ENCODE results near the gene GMPR. TPM values are rescaled to one million over a fixed set of nuclear protein-coding genes. Genes with fewer than 3 reads are reported as not detected.

The GMPR gene
- polyA plus RNA-seq, 1 experiment: 8.6 TPM

DNA sequence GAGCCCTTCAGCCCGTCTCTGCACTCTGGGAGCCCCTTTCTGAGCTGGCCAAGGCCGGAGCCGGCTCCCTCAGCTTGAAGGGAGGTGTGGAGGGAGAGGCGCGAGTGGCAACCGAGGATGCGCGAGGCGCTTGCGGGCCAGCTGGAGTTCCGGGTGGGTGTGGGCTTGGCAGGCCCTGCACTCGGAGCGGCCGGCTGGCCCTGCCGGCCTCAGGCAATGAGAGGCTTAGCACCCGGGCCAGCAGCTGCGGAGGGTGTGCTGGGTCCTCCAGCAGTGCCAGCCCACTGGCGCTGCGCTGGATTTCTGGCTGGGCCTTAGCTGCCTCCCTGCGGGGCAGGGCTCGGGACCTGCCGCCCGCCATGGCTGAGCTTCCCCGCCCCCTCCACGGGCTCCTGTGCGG lies 49.8 kb downstream of the GMPR start:
- Histone ChIP-seq H3K4me3 (ENCODE audit: low read depth, low read length) (no peak overlapping the region), H3K27ac (ENCODE audit: low read depth, low read length) (no peak overlapping the region), H3K9me3 (ENCODE audit: control insufficient read depth, insufficient read depth, low read length) (no peaks in the 10 kb centered on the region), H3K27me3 (ENCODE audit: control insufficient read depth, insufficient read depth, low read length) (no peaks in the 10 kb centered on the region)
- no peak for DNase-seq (ENCODE audit: low read depth, low spot score)
- no peak for TF ChIP-seq CTCF (IDR thresholded peaks at IDR 0.05; ENCODE audit: low read depth, low read length)
- POLR2A ChIA-PET: interaction anchor here (0.5 to 0.6 kb wide), 3 partner anchors 51 to 764 kb away, joined by 3 read pairs; no protein-coding TSS in a partner anchor
- CTCF ChIA-PET: interaction anchor here (1.3 to 1.4 kb wide), 2 partner anchors 29 to 44 kb away, joined by 4 to 6 read pairs; no protein-coding TSS in a partner anchor

DNA sequence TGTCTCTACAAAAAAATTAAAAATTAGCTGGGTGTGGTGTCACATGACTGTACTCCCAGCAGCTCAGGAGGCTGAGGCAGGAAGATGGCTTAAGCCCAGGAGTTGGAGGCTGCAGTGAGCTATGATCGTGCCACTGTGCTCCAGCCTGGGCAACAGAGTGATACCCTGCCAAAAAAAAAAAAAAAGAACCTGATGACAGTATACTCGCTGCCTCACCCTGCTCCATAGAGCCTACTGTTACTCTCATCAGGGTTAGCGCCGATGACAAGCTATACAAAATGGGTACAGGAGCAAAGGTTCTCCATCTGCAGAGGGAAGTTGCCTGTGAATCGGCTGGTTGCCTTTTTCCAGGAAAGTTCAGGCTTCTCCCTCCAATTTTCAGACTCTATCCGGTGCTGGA lies 53.4 kb downstream of the GMPR start:
- CTCF ChIA-PET: interaction anchor here (1.2 kb wide), 1 partner anchor 24 kb away, joined by 3 read pairs; no protein-coding TSS in a partner anchor
- no peak overlapping the region for H3K4me3 ChIP-seq (ENCODE audit: low read depth, low read length)
- POLR2A ChIA-PET: interaction anchor here (0.7 kb wide), 1 partner anchor 36 kb away, joined by 4 read pairs; no protein-coding TSS in a partner anchor
- no peak overlapping the region for H3K27ac ChIP-seq (ENCODE audit: low read depth, low read length)
- no peak for DNase-seq (ENCODE audit: low read depth, low spot score)
- no peaks in the 10 kb centered on the region for H3K27me3 ChIP-seq (ENCODE audit: control insufficient read depth, insufficient read depth, low read length)
- no peak for TF ChIP-seq CTCF (IDR thresholded peaks at IDR 0.05; ENCODE audit: low read depth, low read length)
- no peaks in the 10 kb centered on the region for H3K9me3 ChIP-seq (ENCODE audit: control insufficient read depth, insufficient read depth, low read length)

- no peaks in the 10 kb centered on the region for H3K9me3 ChIP-seq (ENCODE audit: control insufficient read depth, insufficient read depth, low read length)
- DNase-seq (ENCODE audit: low read depth, low spot score): no peak
- no peaks in the 10 kb centered on the region for H3K27me3 ChIP-seq (ENCODE audit: control insufficient read depth, insufficient read depth, low read length)
- ChIA-PET POLR2A (interaction anchor here (0.7 kb wide), 1 partner anchor 36 kb away, joined by 4 read pairs; no protein-coding TSS in a partner anchor), CTCF (no interaction called here)
- no peak overlapping the region for H3K27ac ChIP-seq (ENCODE audit: low read depth, low read length)
- TF ChIP-seq CTCF (IDR thresholded peaks at IDR 0.05; ENCODE audit: low read depth, low read length): no peak
- no peak overlapping the region for H3K4me3 ChIP-seq (ENCODE audit: low read depth, low read length)
Measured at GRCh38 chr6:16292432-16292831, 54.0 kb downstream of the GMPR start.

GRCh38 chr6:16292942-16293341 lies 54.6 kb downstream of the GMPR start:
- Histone ChIP-seq H3K27me3 (ENCODE audit: control insufficient read depth, insufficient read depth, low read length) (no peaks in the 10 kb centered on the region), H3K27ac (ENCODE audit: low read depth, low read length) (no peak overlapping the region), H3K9me3 (ENCODE audit: control insufficient read depth, insufficient read depth, low read length) (no peaks in the 10 kb centered on the region), H3K4me3 (ENCODE audit: low read depth, low read length) (no peak overlapping the region)
- DNase-seq (ENCODE audit: low read depth, low spot score): no peak
- TF ChIP-seq CTCF (IDR thresholded peaks at IDR 0.05; ENCODE audit: low read depth, low read length): no peak
- ChIA-PET CTCF (no interaction called here), POLR2A (no interaction called here)

DNA sequence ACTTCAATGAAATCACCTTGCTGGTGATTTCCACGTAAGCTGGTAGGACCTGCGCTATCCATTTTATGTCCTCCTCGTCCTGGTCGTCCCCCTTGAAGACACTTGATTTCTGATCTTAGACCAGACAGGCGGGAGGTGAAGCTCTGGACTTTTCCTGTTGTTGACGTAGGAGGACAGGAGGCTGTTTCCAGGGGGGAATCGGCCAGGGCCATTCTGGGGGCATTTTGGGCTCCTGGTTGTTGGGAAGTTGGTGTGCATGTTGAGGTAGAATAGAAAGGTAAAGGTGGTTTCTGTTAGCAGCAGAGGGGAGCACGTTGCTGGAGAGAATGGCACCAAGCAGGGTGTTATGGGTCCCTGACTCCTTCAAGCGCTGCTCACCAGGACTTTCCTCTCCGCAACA lies 56.0 kb downstream of the GMPR start:
- no peak for TF ChIP-seq CTCF (IDR thresholded peaks at IDR 0.05; ENCODE audit: low read depth, low read length)
- no peak overlapping the region for H3K27ac ChIP-seq (ENCODE audit: low read depth, low read length)
- H3K27me3 ChIP-seq (ENCODE audit: control insufficient read depth, insufficient read depth, low read length): no peaks in the 10 kb centered on the region
- no peak for DNase-seq (ENCODE audit: low read depth, low spot score)
- ChIA-PET POLR2A (no interaction called here), CTCF (no interaction called here)
- H3K9me3 ChIP-seq (ENCODE audit: control insufficient read depth, insufficient read depth, low read length): no peaks in the 10 kb centered on the region
- no peak overlapping the region for H3K4me3 ChIP-seq (ENCODE audit: low read depth, low read length)
